OCI-LY3 (cell line): ENCODE results near the gene ZMAT5.

ENCODE experiments used
- H2AFZ ChIP-seq: fragments of 200-600, 300-600 bp; shearing (Covaris generic); 2 replicates; pipeline ENCODE4 v1.6.0; 2014; ENCODE audit warnings: antibody characterized with exemption, low read depth, low read length
- H3K27ac ChIP-seq: fragments of 200-600, 300-600 bp; sonication (generic); 2 replicates; pipeline ENCODE4 v1.5.1; 2014; ENCODE audit warnings: mild to moderate bottlenecking, low read length, moderate library complexity, mixed read lengths
- H3K27me3 ChIP-seq: fragments of 200-600, 300-600 bp; sonication (generic); 2 replicates; pipeline ENCODE4 v1.6.1; 2014; ENCODE audit warnings: low read depth, low read length, mixed read lengths
- H3K36me3 ChIP-seq: fragments of 200-600, 300-600 bp; sonication (generic); replicated peaks from 2 replicates; pipeline ENCODE3; 2014; ENCODE audit warnings: low read depth, low read length, mixed read lengths
- H3K4me1 ChIP-seq: fragments of 300-600, 200-600 bp; sonication (generic); 2 replicates; pipeline ENCODE4 v1.6.1; 2014; ENCODE audit warnings: low read length, mixed read lengths
- H3K4me2 ChIP-seq: fragments of 200-600, 300-600 bp; sonication (generic); 2 replicates; pipeline ENCODE4 v1.6.1; 2014; ENCODE audit warnings: low read length, mixed read lengths
- H3K4me3 ChIP-seq: fragments of 300-600, 200-600 bp; sonication (generic); 2 replicates; pipeline ENCODE4 v1.5.1; 2014; ENCODE audit warnings: antibody characterized with exemption, mild to moderate bottlenecking, low read length, moderate library complexity
- H3K79me2 ChIP-seq: fragments of 300-600, 200-600 bp; shearing (Covaris generic); 2 replicates; pipeline ENCODE4 v1.6.1; 2014; ENCODE audit warnings: mild to moderate bottlenecking, low read length, mixed read lengths
- H3K9ac ChIP-seq: fragments of 300-600, 200-600 bp; shearing (Covaris generic); 2 replicates; pipeline ENCODE4 v1.6.0; 2014; ENCODE audit warnings: mild to moderate bottlenecking, low read length, moderate library complexity
- H3K9me3 ChIP-seq: fragments of 200-600, 300-600 bp; shearing (Covaris generic); 2 replicates; pipeline ENCODE4 v1.6.1; 2014; ENCODE audit warnings: low read length, mixed read lengths; ENCODE audit not compliant: insufficient read depth
- H4K20me1 ChIP-seq: fragments of 200-600, 300-600 bp; sonication (generic); 2 replicates; pipeline ENCODE4 v1.6.1; 2016; ENCODE audit warnings: low read length, mixed read lengths; ENCODE audit not compliant: insufficient read depth
- EZH2phosphoT487 ChIP-seq: fragments of 200-600 bp; shearing (Covaris generic); IDR thresholded peaks from 2 replicates; pipeline ENCODE4 v1.6.1; 2018; ENCODE audit warnings: antibody characterized with exemption, mixed run types, low read depth
- TF ChIP-seq, protein P1 (sequence below): fragments of 200-600, 300-600 bp; sonication (generic); IDR thresholded peaks from 2 replicates; pipeline ENCODE4 v1.5.1; 2014; ENCODE audit warnings: antibody characterized with exemption, low read length, low read depth

Gene ZMAT5

GRCh38 chr22:29684244-29684643 lies 82.6 kb downstream of the ZMAT5 start:
- peaks cover 34% of the 10 kb centered on the region for H3K36me3 ChIP-seq
- H3K27ac ChIP-seq, result no peak overlapping the region
- no peaks in the 10 kb centered on the region for H3K79me2 ChIP-seq
- no peaks in the 10 kb centered on the region for H3K9me3 ChIP-seq
- no peak overlapping the region for H3K4me3 ChIP-seq
- H3K9ac ChIP-seq, result no peak overlapping the region
- H3K4me1 ChIP-seq, result no peaks in the 10 kb centered on the region
- peaks cover 4% of the 10 kb centered on the region; the same call in 1 of the 2 replicates for H4K20me1 ChIP-seq
- H2AFZ ChIP-seq, result no peak overlapping the region
- TF ChIP-seq, protein P1, sequence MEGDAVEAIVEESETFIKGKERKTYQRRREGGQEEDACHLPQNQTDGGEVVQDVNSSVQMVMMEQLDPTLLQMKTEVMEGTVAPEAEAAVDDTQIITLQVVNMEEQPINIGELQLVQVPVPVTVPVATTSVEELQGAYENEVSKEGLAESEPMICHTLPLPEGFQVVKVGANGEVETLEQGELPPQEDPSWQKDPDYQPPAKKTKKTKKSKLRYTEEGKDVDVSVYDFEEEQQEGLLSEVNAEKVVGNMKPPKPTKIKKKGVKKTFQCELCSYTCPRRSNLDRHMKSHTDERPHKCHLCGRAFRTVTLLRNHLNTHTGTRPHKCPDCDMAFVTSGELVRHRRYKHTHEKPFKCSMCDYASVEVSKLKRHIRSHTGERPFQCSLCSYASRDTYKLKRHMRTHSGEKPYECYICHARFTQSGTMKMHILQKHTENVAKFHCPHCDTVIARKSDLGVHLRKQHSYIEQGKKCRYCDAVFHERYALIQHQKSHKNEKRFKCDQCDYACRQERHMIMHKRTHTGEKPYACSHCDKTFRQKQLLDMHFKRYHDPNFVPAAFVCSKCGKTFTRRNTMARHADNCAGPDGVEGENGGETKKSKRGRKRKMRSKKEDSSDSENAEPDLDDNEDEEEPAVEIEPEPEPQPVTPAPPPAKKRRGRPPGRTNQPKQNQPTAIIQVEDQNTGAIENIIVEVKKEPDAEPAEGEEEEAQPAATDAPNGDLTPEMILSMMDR, result no peak
- H3K4me2 ChIP-seq, result no peak overlapping the region
- H3K27me3 ChIP-seq, result no peaks in the 10 kb centered on the region

DNA sequence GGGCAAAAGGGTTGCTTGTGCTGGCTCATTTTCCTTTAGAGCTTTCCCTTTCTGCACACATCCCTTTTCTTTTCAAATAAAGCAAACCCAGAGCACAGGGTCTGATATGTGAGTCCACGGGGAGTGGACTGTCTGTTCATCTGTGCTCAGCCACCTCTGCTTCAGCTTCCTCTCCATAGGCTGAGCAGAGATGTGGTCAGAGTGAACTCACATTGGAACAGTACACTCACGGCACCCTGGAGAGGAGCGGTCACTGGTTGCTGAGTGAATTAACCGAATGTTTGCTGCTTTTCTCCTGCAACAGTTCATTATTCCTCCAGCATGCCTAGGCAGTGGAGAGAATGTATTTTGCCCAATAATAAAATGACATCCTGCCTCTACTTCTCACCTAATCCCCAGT lies 83.3 kb downstream of the ZMAT5 start:
- H3K36me3 ChIP-seq, result peaks cover 41% of the 10 kb centered on the region
- no peak overlapping the region for H3K4me2 ChIP-seq
- H3K79me2 ChIP-seq, result no peaks in the 10 kb centered on the region
- no peak overlapping the region for H3K4me3 ChIP-seq
- no peak overlapping the region for H2AFZ ChIP-seq
- no peak overlapping the region for H3K27ac ChIP-seq
- peaks cover 4% of the 10 kb centered on the region; the same call in 1 of the 2 replicates for H4K20me1 ChIP-seq
- no peak overlapping the region for H3K9ac ChIP-seq
- TF ChIP-seq, protein P1, result no peak
- TF ChIP-seq EZH2phosphoT487, result no peak
- no peaks in the 10 kb centered on the region for H3K4me1 ChIP-seq
- no peaks in the 10 kb centered on the region for H3K27me3 ChIP-seq
- no peaks in the 10 kb centered on the region for H3K9me3 ChIP-seq
